ENCODE results near the gene IL27RA. TPM values are rescaled to one million over a fixed set of nuclear protein-coding genes. Genes with fewer than 3 reads are reported as not detected.
A peak's percentile ranks its signal among the peaks of the same experiment; 100 is the strongest.

The IL27RA gene
- total RNA-seq, 1 donor from 2014 or later = 1.9 TPM

- no peak for DNase-seq (ENCODE audit: extremely low spot score, unreplicated experiment)
- Mint-ChIP-seq H3K4me1 (ENCODE audit: unreplicated experiment) (peaks cover 16% of the 10 kb centered on the region), H3K27ac (ENCODE audit: unreplicated experiment) (no peak overlapping the region), H3K36me3 (ENCODE audit: unreplicated experiment) (peaks cover 21% of the 10 kb centered on the region), H3K27me3 (ENCODE audit: unreplicated experiment) (no peaks in the 10 kb centered on the region), H3K9me3 (ENCODE audit: unreplicated experiment) (no peaks in the 10 kb centered on the region), H3K4me3 (ENCODE audit: unreplicated experiment) (no peak overlapping the region)
- TF ChIP-seq CTCF (IDR thresholded peaks at IDR 0.05) = no peak
Observed at GRCh38 chr19:13989487-13989886, 42.1 kb upstream of the IL27RA start.

- H3K9me3 Mint-ChIP-seq (ENCODE audit: unreplicated experiment) = no peaks in the 10 kb centered on the region
- H3K36me3 Mint-ChIP-seq (ENCODE audit: unreplicated experiment) = peaks cover 21% of the 10 kb centered on the region
- DNase-seq (ENCODE audit: extremely low spot score, unreplicated experiment) = no peak
- no peak for TF ChIP-seq CTCF (IDR thresholded peaks at IDR 0.05)
- H3K27ac Mint-ChIP-seq (ENCODE audit: unreplicated experiment) = no peak overlapping the region
- H3K27me3 Mint-ChIP-seq (ENCODE audit: unreplicated experiment) = no peaks in the 10 kb centered on the region
- peaks cover 16% of the 10 kb centered on the region for H3K4me1 Mint-ChIP-seq (ENCODE audit: unreplicated experiment)
- H3K4me3 Mint-ChIP-seq (ENCODE audit: unreplicated experiment) = no peak overlapping the region
Observed at GRCh38 chr19:13990085-13990484, 41.5 kb upstream of the IL27RA start.

DNA sequence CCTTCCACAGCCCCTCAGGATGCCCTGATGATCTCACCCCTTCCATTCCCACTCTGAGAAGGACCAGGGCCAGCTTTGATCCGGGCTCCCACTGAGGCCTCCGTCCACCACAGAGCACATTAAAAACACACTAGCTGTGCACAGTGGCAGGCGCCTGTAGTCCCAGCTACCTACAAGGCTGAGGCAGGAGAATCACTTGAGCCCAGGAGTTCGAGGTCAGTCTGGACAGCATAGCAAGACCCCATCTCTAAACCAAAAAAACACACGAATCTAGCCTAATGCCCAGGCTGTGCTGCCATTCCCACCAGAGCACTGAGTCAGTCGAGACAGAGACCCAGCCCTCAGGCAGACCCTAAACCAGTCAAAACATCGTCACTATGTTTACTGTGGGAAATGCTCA lies 39.5 kb upstream of the IL27RA start:
- Mint-ChIP-seq H3K9me3 (ENCODE audit: unreplicated experiment) (no peaks in the 10 kb centered on the region), H3K27me3 (ENCODE audit: unreplicated experiment) (no peaks in the 10 kb centered on the region), H3K4me1 (ENCODE audit: unreplicated experiment) (peaks cover 4% of the 10 kb centered on the region), H3K27ac (ENCODE audit: unreplicated experiment) (no peak overlapping the region), H3K4me3 (ENCODE audit: unreplicated experiment) (no peak overlapping the region), H3K36me3 (ENCODE audit: unreplicated experiment) (peaks cover 21% of the 10 kb centered on the region)
- DNase-seq (ENCODE audit: extremely low spot score, unreplicated experiment) = no peak
- TF ChIP-seq CTCF (IDR thresholded peaks at IDR 0.05) = no peak

DNA sequence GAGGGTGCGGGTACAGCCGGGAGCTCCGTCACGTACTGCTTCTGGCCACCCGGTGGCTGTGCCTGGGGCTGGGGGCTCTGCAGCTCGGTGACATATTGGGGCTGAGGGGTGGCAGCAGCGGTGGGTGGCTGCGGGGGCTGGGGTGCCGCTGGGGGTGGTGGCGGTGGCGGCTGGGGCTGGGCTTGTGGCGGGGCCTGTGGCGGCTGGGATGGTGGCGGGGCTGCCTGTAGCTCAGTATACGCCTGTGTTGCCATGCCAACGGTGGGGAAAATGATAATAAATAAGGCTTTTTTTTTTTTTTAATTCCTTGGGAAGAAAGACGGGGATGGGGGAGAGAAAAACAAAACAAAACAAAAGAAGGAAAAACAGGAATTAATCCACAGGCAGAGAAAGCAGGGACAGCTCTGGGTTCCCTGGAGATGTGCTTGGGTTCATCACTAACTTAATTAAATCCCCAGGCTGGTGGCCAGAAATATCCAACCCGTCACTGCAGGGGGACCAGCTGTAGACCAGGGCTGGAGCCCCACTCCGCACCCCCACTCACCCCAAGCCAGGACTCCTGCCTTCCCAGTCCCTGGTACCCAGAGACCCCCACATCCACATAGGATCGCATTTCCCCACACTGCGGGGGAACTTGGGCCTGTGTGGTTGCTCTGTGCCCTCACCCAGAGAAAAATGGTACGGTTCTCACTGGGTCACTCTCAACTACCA lies 37.8 kb upstream of the IL27RA start:
- no peaks in the 10 kb centered on the region for H3K27me3 Mint-ChIP-seq (ENCODE audit: unreplicated experiment)
- H3K4me3 Mint-ChIP-seq (ENCODE audit: unreplicated experiment) = no peak overlapping the region
- no peak overlapping the region for H3K27ac Mint-ChIP-seq (ENCODE audit: unreplicated experiment)
- H3K4me1 Mint-ChIP-seq (ENCODE audit: unreplicated experiment) = no peaks in the 10 kb centered on the region
- no peak for TF ChIP-seq CTCF (IDR thresholded peaks at IDR 0.05)
- no peak for DNase-seq (ENCODE audit: extremely low spot score, unreplicated experiment)
- no peaks in the 10 kb centered on the region for H3K9me3 Mint-ChIP-seq (ENCODE audit: unreplicated experiment)
- H3K36me3 Mint-ChIP-seq (ENCODE audit: unreplicated experiment) = peaks cover 20% of the 10 kb centered on the region

GRCh38 chr19:13995017-13995728 lies 36.4 kb upstream of the IL27RA start:
- no peaks in the 10 kb centered on the region for H3K27me3 Mint-ChIP-seq (ENCODE audit: unreplicated experiment)
- H3K27ac Mint-ChIP-seq (ENCODE audit: unreplicated experiment) = peak overlapping the region; percentile 18
- no peaks in the 10 kb centered on the region for H3K4me1 Mint-ChIP-seq (ENCODE audit: unreplicated experiment)
- no peaks in the 10 kb centered on the region for H3K9me3 Mint-ChIP-seq (ENCODE audit: unreplicated experiment)
- TF ChIP-seq CTCF (IDR thresholded peaks at IDR 0.05) = no peak
- DNase-seq (ENCODE audit: extremely low spot score, unreplicated experiment) = no peak
- no peak overlapping the region for H3K4me3 Mint-ChIP-seq (ENCODE audit: unreplicated experiment)
- peaks cover 10% of the 10 kb centered on the region for H3K36me3 Mint-ChIP-seq (ENCODE audit: unreplicated experiment)

Data from osteocyte (in vitro differentiated cells).